GM23248 (cell line): ENCODE measurements around the gene NECTIN3.

Experiments
- EZH2 ChIP-seq: fragments of 200-600 bp; sonication (generic); IDR thresholded peaks from 2 replicates; pipeline ENCODE4 v1.6.1; 2018; ENCODE audit warnings: antibody characterized with exemption, mild to moderate bottlenecking; ENCODE audit not compliant: insufficient read depth, poor library complexity, severe bottlenecking
- EZH2phosphoT487 ChIP-seq: fragments of 200-600 bp; sonication (generic); IDR thresholded peaks from 2 replicates; pipeline ENCODE4 v1.6.1; 2018; ENCODE audit warnings: antibody characterized with exemption, moderate library complexity, mild to moderate bottlenecking, low read depth; ENCODE audit not compliant: insufficient read depth

DNA sequence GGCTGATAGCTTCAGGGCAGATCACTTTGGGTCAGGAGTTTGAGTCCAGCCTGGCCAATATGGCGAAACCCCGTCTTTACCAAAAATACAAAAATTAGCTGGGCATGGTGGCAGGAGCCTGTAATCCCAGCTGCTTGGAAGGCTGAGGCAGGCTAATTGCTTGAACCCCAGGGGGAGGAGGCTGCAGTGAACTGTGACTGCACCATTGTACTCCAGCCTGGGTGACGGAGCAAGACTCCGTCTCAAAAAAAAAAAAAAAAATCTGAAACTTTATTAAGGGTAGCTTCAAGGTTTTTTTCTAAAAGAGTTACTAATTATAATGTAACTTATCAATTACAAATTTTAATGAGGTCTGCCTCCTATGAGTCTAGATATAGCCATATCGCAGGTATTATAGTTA lies 5.1 kb downstream of the NECTIN3 start:
- TF ChIP-seq EZH2 (no peak), EZH2phosphoT487 (no peak)
